BJ (cell line): ENCODE data around the gene SMC6. TPM values are rescaled to one million over a fixed set of nuclear protein-coding genes. Genes with fewer than 3 reads are reported as not detected.

Experiments
- CTCF ChIA-PET: fragments of 350-600 bp; formaldehyde crosslinking; extraction: SDS; loops from one replicate; lab custom pipeline; 2021; ENCODE audit warnings: antibody characterized with exemption, inconsistent platforms; lab: Yijun Ruan, JAX
- POLR2A ChIA-PET: fragments of 300-600 bp; sonication (Branson Sonifier 250); formaldehyde crosslinking; extraction: SDS; loops from one replicate; lab custom pipeline; 2021; ENCODE audit warnings: antibody characterized with exemption; lab: Charles Lee
- DNase-seq: peaks from one replicate; pipeline ENCODE4 v3.0.0-alpha.2; 2011; ENCODE audit warnings: low read depth
- H3K27me3 ChIP-seq: 2 replicates; pipeline ENCODE4 v1.6.0; 2011; ENCODE audit warnings: low read length; ENCODE audit not compliant: control insufficient read depth, insufficient read depth
- H3K36me3 ChIP-seq: 2 replicates; pipeline ENCODE4 v1.5.1; 2011; ENCODE audit warnings: low read length; ENCODE audit not compliant: control insufficient read depth, insufficient read depth
- H3K4me3 ChIP-seq: 2 replicates; pipeline ENCODE4 v1.5.1; 2011; ENCODE audit warnings: low read depth, mild to moderate bottlenecking, control low read depth, low read length
- polyA plus RNA-seq: library from polyadenylated mRNA; depleted of rRNA; stranded (reverse); fragments of >200 nt; gene quantifications from 2 replicates; pipeline ENCODE4 v1.2.3, GENCODE V29; 2011
- TF ChIP-seq, protein P1 (sequence below): IDR thresholded peaks from 2 replicates; pipeline ENCODE4 v1.5.1; 2011; ENCODE audit warnings: low read depth, mild to moderate bottlenecking, control low read depth, inconsistent platforms, low read length, moderate library complexity; ENCODE audit not compliant: insufficient read depth

SMC6 gene
- polyA plus RNA-seq, 1 experiment, result 5.2 TPM

GRCh38 chr2:17752246-17752645 lies 1.4 kb downstream of the SMC6 start:
- no peak for DNase-seq
- Histone ChIP-seq H3K36me3 (no peaks in the 10 kb centered on the region), H3K4me3 (no peak overlapping the region; the same call in 1 of the 2 replicates), H3K27me3 (no peaks in the 10 kb centered on the region)
- POLR2A ChIA-PET, result no interaction called here
- TF ChIP-seq, protein P1, sequence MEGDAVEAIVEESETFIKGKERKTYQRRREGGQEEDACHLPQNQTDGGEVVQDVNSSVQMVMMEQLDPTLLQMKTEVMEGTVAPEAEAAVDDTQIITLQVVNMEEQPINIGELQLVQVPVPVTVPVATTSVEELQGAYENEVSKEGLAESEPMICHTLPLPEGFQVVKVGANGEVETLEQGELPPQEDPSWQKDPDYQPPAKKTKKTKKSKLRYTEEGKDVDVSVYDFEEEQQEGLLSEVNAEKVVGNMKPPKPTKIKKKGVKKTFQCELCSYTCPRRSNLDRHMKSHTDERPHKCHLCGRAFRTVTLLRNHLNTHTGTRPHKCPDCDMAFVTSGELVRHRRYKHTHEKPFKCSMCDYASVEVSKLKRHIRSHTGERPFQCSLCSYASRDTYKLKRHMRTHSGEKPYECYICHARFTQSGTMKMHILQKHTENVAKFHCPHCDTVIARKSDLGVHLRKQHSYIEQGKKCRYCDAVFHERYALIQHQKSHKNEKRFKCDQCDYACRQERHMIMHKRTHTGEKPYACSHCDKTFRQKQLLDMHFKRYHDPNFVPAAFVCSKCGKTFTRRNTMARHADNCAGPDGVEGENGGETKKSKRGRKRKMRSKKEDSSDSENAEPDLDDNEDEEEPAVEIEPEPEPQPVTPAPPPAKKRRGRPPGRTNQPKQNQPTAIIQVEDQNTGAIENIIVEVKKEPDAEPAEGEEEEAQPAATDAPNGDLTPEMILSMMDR, result no peak
- CTCF ChIA-PET, result interaction anchor here (1.2 kb wide), 1 partner anchor 79 kb away, joined by 6 read pairs; no protein-coding TSS in a partner anchor

DNA sequence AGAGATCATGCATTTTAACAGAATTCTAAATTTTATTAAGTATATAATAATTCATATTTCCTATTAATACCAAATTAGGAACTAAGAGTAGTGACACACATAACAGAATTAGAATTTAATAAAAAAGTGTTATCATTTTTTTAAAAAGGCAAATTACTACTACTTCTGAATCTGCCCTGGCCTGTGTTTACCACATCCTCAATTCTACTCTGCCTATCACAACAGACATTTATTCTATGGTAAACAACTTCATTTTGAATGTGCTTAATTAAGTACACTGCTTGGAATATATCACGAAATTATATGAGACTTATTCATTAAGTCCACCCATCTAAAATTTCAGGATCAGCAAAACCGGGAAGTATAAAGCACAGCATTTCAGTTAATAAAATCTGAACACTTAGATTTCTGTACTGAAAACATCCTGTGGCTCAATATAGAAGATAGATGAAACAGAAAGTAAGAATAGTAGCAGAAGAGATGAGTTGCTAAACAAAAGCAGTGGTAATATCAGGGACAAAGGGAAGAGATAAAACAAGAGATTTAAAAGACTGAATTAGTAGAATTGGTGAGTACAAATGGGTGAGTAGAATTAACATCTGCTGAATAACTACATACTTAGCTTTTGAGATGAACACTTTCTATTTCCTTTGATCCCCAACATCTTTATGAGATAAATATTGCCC lies 3.7 kb downstream of the SMC6 start:
- H3K36me3 ChIP-seq, result no peaks in the 10 kb centered on the region
- TF ChIP-seq, protein P1, result no peak
- H3K4me3 ChIP-seq, result no peak overlapping the region
- ChIA-PET POLR2A (no interaction called here), CTCF (no interaction called here)
- H3K27me3 ChIP-seq, result no peaks in the 10 kb centered on the region
- no peak for DNase-seq

DNA sequence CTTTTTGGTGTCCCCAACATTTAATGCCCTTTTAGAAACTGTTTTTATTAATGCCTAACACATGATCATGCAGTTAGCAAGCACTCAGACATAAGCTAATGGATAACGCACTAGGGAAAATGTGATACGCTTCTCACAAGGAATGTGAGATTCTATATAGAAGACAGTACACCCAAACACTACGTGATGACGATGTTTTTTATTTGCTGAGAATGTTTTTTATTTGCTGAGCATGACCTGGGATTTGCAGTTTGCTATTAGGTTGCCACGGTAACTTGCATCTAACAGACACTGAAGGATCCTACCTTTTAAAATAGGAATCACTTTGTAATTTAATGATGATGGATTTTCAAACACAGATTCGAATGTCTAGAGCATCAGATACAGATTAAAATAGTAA lies 4.9 kb downstream of the SMC6 start:
- H3K27me3 ChIP-seq, result no peaks in the 10 kb centered on the region
- POLR2A ChIA-PET, result no interaction called here
- CTCF ChIA-PET, result no interaction called here
- TF ChIP-seq, protein P1, result no peak
- H3K4me3 ChIP-seq, result no peak overlapping the region
- DNase-seq, result no peak
- no peaks in the 10 kb centered on the region for H3K36me3 ChIP-seq

DNA sequence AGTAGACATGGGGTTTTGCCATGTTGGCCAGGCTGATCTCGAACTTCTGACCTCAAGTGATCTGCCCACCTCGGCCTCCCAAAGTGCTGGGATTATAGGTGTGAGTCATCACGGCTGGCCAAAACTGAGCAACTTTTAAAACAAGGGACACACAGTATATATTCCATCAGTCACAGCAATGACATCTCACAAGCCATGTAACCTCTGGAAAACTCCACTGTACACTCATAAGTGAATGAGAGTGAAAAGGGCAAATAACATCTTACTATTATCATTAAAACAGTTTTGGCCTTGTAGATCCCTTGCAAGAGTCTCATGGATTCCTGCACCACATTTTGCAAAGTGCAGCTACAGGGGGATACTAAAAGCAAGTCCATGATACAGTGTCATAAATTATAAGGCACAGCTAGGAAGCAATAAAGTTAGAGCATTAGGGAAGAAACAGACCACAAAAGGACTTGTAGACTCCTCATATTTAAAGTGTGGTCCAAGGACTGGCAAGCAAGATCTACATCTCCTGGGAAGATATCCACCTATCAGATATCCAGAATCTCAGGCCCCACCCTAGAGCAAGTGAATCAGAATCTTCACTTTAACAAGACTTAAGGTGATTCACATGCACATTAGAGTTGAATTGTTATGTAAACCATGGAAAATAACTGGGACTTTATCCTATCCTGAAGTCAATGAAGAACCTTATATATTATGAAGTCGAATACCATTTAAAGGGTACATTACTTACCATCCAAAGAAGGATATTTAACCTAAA lies 5.7 kb downstream of the SMC6 start:
- TF ChIP-seq, protein P1, result no peak
- ChIA-PET CTCF (no interaction called here), POLR2A (no interaction called here)

GRCh38 chr2:17740203-17740602 lies 13.4 kb downstream of the SMC6 start:
- H3K36me3 ChIP-seq, result peaks cover 1% of the 10 kb centered on the region; the same call in 1 of the 2 replicates
- ChIA-PET CTCF (no interaction called here), POLR2A (no interaction called here)
- no peaks in the 10 kb centered on the region for H3K27me3 ChIP-seq
- DNase-seq, result no peak
- TF ChIP-seq, protein P1, result no peak
- no peak overlapping the region for H3K4me3 ChIP-seq

More for the DNA sequence above, 5.7 kb downstream of the SMC6 start:
- Histone ChIP-seq H3K4me3 (no peak overlapping the region), H3K27me3 (no peaks in the 10 kb centered on the region), H3K36me3 (no peaks in the 10 kb centered on the region; the same call in 1 of the 2 replicates)
- no peak for DNase-seq
